Fibroblast of lung (primary cell): ENCODE results near the gene SHROOM3. TPM values are rescaled to one million over a fixed set of nuclear protein-coding genes. Genes with fewer than 3 reads are reported as not detected.
A peak's percentile ranks its signal among the peaks of the same experiment; 100 is the strongest.

Source experiments
- DNase-seq, 2 donors: peaks; one replicate each; pipeline versions ENCODE4 v3.0.0 to v3.0.0-alpha.2; 2010; ENCODE audit warnings: low read depth in 2 of 2
- H2AFZ ChIP-seq: 2 replicates; pipeline ENCODE4 v1.5.1; 2012; ENCODE audit warnings: low read length, control low read depth, inconsistent platforms
- H3K27ac ChIP-seq: 2 replicates; pipeline ENCODE4 v1.5.1; 2011; ENCODE audit warnings: low read length, control low read depth; ENCODE audit not compliant: insufficient read depth
- H3K27me3 ChIP-seq: 2 replicates; pipeline ENCODE4 v1.5.1; 2011; ENCODE audit warnings: mild to moderate bottlenecking, low read length; ENCODE audit not compliant: control insufficient read depth, insufficient read depth
- H3K36me3 ChIP-seq: 2 replicates; pipeline ENCODE4 v1.5.1; 2011; ENCODE audit warnings: low read length; ENCODE audit not compliant: control insufficient read depth, insufficient read depth
- H3K4me1 ChIP-seq: 2 replicates; pipeline ENCODE4 v1.5.1; 2011; ENCODE audit warnings: low read length; ENCODE audit not compliant: control insufficient read depth, insufficient read depth; ENCODE audit errors: extremely low read depth
- H3K4me2 ChIP-seq: 2 replicates; pipeline ENCODE4 v1.5.1; 2011; ENCODE audit warnings: low read length, control low read depth; ENCODE audit not compliant: insufficient read depth; ENCODE audit errors: extremely low read depth
- H3K4me3 ChIP-seq, 4 experiments: fragments of 200-600 bp in 1 of 4; sonication (generic) in 1 of 4; replicated peaks in 1 of 4; 2 replicates each; pipeline ENCODE4 v1.5.1; 2011 to 2016; ENCODE audit warnings: low read length in 4 of 4, low read depth in 3 of 4, mild to moderate bottlenecking in 3 of 4, control low read depth in 2 of 4, inconsistent platforms in 1 of 4, mixed read lengths in 1 of 4; ENCODE audit not compliant: insufficient read depth in 1 of 4; ENCODE audit errors: control extremely low read depth in 1 of 4
- H3K79me2 ChIP-seq: 2 replicates; pipeline ENCODE4 v1.5.1; 2012; ENCODE audit warnings: mild to moderate bottlenecking, low read length, inconsistent platforms; ENCODE audit not compliant: control insufficient read depth, insufficient read depth
- H3K9ac ChIP-seq: 2 replicates; pipeline ENCODE4 v1.5.1; 2011; ENCODE audit warnings: mild to moderate bottlenecking, low read length, control low read depth; ENCODE audit not compliant: insufficient read depth
- H3K9me3 ChIP-seq: 2 replicates; pipeline ENCODE4 v1.5.1; 2012; ENCODE audit warnings: low read depth, low read length; ENCODE audit not compliant: control insufficient read depth, insufficient read depth
- H4K20me1 ChIP-seq: 2 replicates; pipeline ENCODE4 v1.5.1; 2011; ENCODE audit warnings: low read length; ENCODE audit not compliant: control insufficient read depth, insufficient read depth; ENCODE audit errors: extremely low read depth
- EZH2 ChIP-seq: IDR thresholded peaks from 2 replicates; pipeline ENCODE4 v1.5.1; 2012; ENCODE audit warnings: low read length, control low read depth, mild to moderate bottlenecking; ENCODE audit errors: missing control alignments
- polyA plus RNA-seq, 2 donors: library from polyadenylated mRNA; depleted of rRNA in 1 of 2; stranded (reverse) in 1 of 2; unstranded in 1 of 2; fragments of >200 nt; gene quantifications; 2 replicates each; pipeline ENCODE4 v1.2.1, GENCODE V29; 2011 to 2012; ENCODE audit warnings: missing spikeins in 1 of 2
- total RNA-seq: library from RNA; depleted of rRNA; stranded (reverse); fragments of >200 nt; gene quantifications from 2 replicates; pipeline ENCODE4 v1.2.1, GENCODE V29; 2014
- TF ChIP-seq, protein P1 (sequence below), 2 donors: IDR thresholded peaks in 1 of 2; conservative IDR thresholded peaks in 1 of 2; 1 replicate in 1 of 2; 2 replicates in 1 of 2; pipeline ENCODE4 v1.5.1; 2011 to 2012; ENCODE audit warnings: low read length in 2 of 2, control low read depth in 1 of 2, inconsistent platforms in 1 of 2, low read depth in 1 of 2, mild to moderate bottlenecking in 1 of 2

SHROOM3 gene
- total and polyA plus RNA-seq, 2 donors (not counting 1 experiment from before 2014, with no cell fraction given): 9.9 to 23.9 TPM

- Histone ChIP-seq H3K4me1 (peaks cover 8% of the 10 kb centered on the region), H3K9me3 (no peaks in the 10 kb centered on the region), H3K27ac (no peak overlapping the region)
Measured at GRCh38 chr4:76615999-76616398, 181.0 kb downstream of the SHROOM3 start.

GRCh38 chr4:76616526-76616925 is 181.5 kb downstream of the SHROOM3 start:
- H4K20me1 ChIP-seq: no peaks in the 10 kb centered on the region
- H3K9me3 ChIP-seq: no peaks in the 10 kb centered on the region
- H3K27ac ChIP-seq: no peak overlapping the region
- H2AFZ ChIP-seq: no peak overlapping the region
- DNase-seq: no peak
- H3K9ac ChIP-seq: no peak overlapping the region
- no peak overlapping the region for H3K4me3 ChIP-seq
- H3K79me2 ChIP-seq: no peaks in the 10 kb centered on the region
- TF ChIP-seq, protein P1, sequence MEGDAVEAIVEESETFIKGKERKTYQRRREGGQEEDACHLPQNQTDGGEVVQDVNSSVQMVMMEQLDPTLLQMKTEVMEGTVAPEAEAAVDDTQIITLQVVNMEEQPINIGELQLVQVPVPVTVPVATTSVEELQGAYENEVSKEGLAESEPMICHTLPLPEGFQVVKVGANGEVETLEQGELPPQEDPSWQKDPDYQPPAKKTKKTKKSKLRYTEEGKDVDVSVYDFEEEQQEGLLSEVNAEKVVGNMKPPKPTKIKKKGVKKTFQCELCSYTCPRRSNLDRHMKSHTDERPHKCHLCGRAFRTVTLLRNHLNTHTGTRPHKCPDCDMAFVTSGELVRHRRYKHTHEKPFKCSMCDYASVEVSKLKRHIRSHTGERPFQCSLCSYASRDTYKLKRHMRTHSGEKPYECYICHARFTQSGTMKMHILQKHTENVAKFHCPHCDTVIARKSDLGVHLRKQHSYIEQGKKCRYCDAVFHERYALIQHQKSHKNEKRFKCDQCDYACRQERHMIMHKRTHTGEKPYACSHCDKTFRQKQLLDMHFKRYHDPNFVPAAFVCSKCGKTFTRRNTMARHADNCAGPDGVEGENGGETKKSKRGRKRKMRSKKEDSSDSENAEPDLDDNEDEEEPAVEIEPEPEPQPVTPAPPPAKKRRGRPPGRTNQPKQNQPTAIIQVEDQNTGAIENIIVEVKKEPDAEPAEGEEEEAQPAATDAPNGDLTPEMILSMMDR (conservative IDR thresholded peaks at IDR 0.05 in 1 of 2, IDR thresholded peaks at IDR 0.05 in 1 of 2; ENCODE audit: low read depth in 1 of 2, low read length in 2 of 2): no peak
- TF ChIP-seq EZH2: no peak
- H3K27me3 ChIP-seq: no peaks in the 10 kb centered on the region
- H3K4me2 ChIP-seq: no peak overlapping the region
- H3K4me1 ChIP-seq: peaks cover 6% of the 10 kb centered on the region
- no peaks in the 10 kb centered on the region for H3K36me3 ChIP-seq

More at GRCh38 chr4:76615999-76616398, 181.0 kb downstream of the SHROOM3 start:
- peak in 1 of 2 donors; percentile 25 for DNase-seq
- no peaks in the 10 kb centered on the region for H4K20me1 ChIP-seq
- H3K4me2 ChIP-seq: no peak overlapping the region
- no peak overlapping the region for H3K9ac ChIP-seq
- H3K79me2 ChIP-seq: no peaks in the 10 kb centered on the region
- TF ChIP-seq, protein P1 (conservative IDR thresholded peaks at IDR 0.05 in 1 of 2, IDR thresholded peaks at IDR 0.05 in 1 of 2; ENCODE audit: low read depth in 1 of 2, low read length in 2 of 2): no peak
- no peak for TF ChIP-seq EZH2
- H3K36me3 ChIP-seq: no peaks in the 10 kb centered on the region
- H2AFZ ChIP-seq: no peak overlapping the region
- H3K4me3 ChIP-seq: no peak overlapping the region
- no peaks in the 10 kb centered on the region for H3K27me3 ChIP-seq

DNA sequence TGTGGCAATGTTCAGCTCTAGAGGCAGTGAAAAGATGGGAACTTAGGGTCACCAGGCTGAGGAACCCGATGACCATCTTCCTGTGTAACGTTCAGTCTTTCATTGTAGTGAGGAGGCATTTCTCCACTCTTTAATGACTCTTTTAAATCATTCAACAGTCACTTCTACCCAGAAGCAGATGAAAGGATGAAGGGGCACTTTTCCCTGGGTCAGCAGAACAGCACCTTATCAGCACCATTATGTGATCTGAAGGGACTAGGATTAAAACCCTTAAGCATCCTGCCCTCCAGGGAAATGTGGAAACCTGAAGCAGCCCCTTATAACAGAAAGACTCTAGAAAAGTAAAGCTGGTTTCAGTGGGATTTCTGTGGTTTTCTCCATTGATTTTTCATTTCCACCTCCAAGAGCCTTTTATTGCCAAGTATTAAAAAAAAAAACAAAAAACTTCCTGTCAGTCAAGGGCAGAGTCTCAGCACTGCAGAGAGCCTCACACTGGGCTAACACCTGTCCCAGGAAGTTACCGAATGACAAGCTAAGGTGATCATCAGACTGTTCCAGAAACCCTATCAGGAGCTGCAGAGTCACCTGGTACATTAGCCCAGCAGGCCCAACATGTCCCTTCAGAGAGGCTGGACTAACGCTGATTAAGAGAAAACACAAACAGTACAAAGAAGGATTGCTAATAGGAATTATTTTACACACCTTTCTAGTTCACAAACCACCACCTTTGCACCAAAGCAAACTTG is 185.9 kb downstream of the SHROOM3 start:
- TF ChIP-seq, protein P1 (conservative IDR thresholded peaks at IDR 0.05 in 1 of 2, IDR thresholded peaks at IDR 0.05 in 1 of 2; ENCODE audit: low read depth in 1 of 2, low read length in 2 of 2): no peak
- TF ChIP-seq EZH2: no peak
- DNase-seq: no peak
- no peaks in the 10 kb centered on the region for H3K79me2 ChIP-seq
- H3K27ac ChIP-seq: no peak overlapping the region
- H3K4me1 ChIP-seq: peaks cover 16% of the 10 kb centered on the region
- H3K36me3 ChIP-seq: no peaks in the 10 kb centered on the region
- H4K20me1 ChIP-seq: no peaks in the 10 kb centered on the region
- no peak overlapping the region for H3K9ac ChIP-seq
- H2AFZ ChIP-seq: no peak overlapping the region
- H3K27me3 ChIP-seq: no peaks in the 10 kb centered on the region
- H3K4me3 ChIP-seq: no peak overlapping the region
- no peak overlapping the region for H3K4me2 ChIP-seq
- H3K9me3 ChIP-seq: no peaks in the 10 kb centered on the region
